ENCODE results near the gene CPS1.

The CPS1 gene

GRCh38 chr2:210606001-210606400, 49.6 kb downstream of the CPS1 start:
- TF ChIP-seq FOXP2 (optimal IDR thresholded peaks at IDR 0.05; ENCODE audit: borderline replicate concordance, extremely low read depth, extremely low read length, insufficient read depth): no peak

GRCh38 chr2:210611466-210611865, 55.1 kb downstream of the CPS1 start:
- TF ChIP-seq FOXP2 (optimal IDR thresholded peaks at IDR 0.05; ENCODE audit: borderline replicate concordance, extremely low read depth, extremely low read length, insufficient read depth): no peak
- no peak for TF ChIP-seq SIN3A (IDR thresholded peaks at IDR 0.05; ENCODE audit: borderline replicate concordance, insufficient read depth, low read length)
- no peak for TF ChIP-seq REST (IDR thresholded peaks at IDR 0.05; ENCODE audit: insufficient read depth in 1 of 2, low read depth in 2 of 2, low read length in 2 of 2)
- no peak for TF ChIP-seq POLR2AphosphoS5 (IDR thresholded peaks at IDR 0.05; ENCODE audit: low read depth, low read length)
- no peak for TF ChIP-seq TAF1 (IDR thresholded peaks at IDR 0.05; ENCODE audit: borderline replicate concordance, insufficient read depth, low read length)

GRCh38 chr2:210616074-210616473, 59.7 kb downstream of the CPS1 start:
- no peak for TF ChIP-seq POLR2AphosphoS5 (IDR thresholded peaks at IDR 0.05; ENCODE audit: low read depth, low read length)
- no peak for TF ChIP-seq FOXP2 (optimal IDR thresholded peaks at IDR 0.05; ENCODE audit: borderline replicate concordance, extremely low read depth, extremely low read length, insufficient read depth)
- TF ChIP-seq REST (IDR thresholded peaks at IDR 0.05; ENCODE audit: insufficient read depth in 1 of 2, low read depth in 2 of 2, low read length in 2 of 2): no peak
- TF ChIP-seq TAF1 (IDR thresholded peaks at IDR 0.05; ENCODE audit: borderline replicate concordance, insufficient read depth, low read length): no peak
- TF ChIP-seq SIN3A (IDR thresholded peaks at IDR 0.05; ENCODE audit: borderline replicate concordance, insufficient read depth, low read length): no peak

- no peak for TF ChIP-seq POLR2AphosphoS5 (IDR thresholded peaks at IDR 0.05; ENCODE audit: low read depth, low read length)
- no peak for TF ChIP-seq TAF1 (IDR thresholded peaks at IDR 0.05; ENCODE audit: borderline replicate concordance, insufficient read depth, low read length)
- no peak for TF ChIP-seq FOXP2 (optimal IDR thresholded peaks at IDR 0.05; ENCODE audit: borderline replicate concordance, extremely low read depth, extremely low read length, insufficient read depth)
- TF ChIP-seq REST (IDR thresholded peaks at IDR 0.05; ENCODE audit: insufficient read depth in 1 of 2, low read depth in 2 of 2, low read length in 2 of 2): no peak
- no peak for TF ChIP-seq SIN3A (IDR thresholded peaks at IDR 0.05; ENCODE audit: borderline replicate concordance, insufficient read depth, low read length)
These were observed 60.9 kb downstream of the CPS1 start for GRCh38 chr2:210617318-210617717.

- TF ChIP-seq FOXP2 (optimal IDR thresholded peaks at IDR 0.05; ENCODE audit: borderline replicate concordance, extremely low read depth, extremely low read length, insufficient read depth): no peak
- TF ChIP-seq SIN3A (IDR thresholded peaks at IDR 0.05; ENCODE audit: borderline replicate concordance, insufficient read depth, low read length): no peak
- no peak for TF ChIP-seq TAF1 (IDR thresholded peaks at IDR 0.05; ENCODE audit: borderline replicate concordance, insufficient read depth, low read length)
- TF ChIP-seq REST (IDR thresholded peaks at IDR 0.05; ENCODE audit: insufficient read depth in 1 of 2, low read depth in 2 of 2, low read length in 2 of 2): no peak
- no peak for TF ChIP-seq POLR2AphosphoS5 (IDR thresholded peaks at IDR 0.05; ENCODE audit: low read depth, low read length)
These were observed 61.4 kb downstream of the CPS1 start for GRCh38 chr2:210617732-210618330.

All from PFSK-1 (cell line).